ENCODE results near the gene KLF7. TPM values are rescaled to one million over a fixed set of nuclear protein-coding genes. Genes with fewer than 3 reads are reported as not detected.
A peak's percentile ranks its signal among the peaks of the same experiment; 100 is the strongest.

Gene KLF7
- total and polyA plus RNA-seq, 7 donors = 1.1 to 13.5 (median 5.4) TPM

- Histone ChIP-seq H3K27me3 (ENCODE audit: insufficient read depth in 3 of 3, low read length in 2 of 3) (no peaks in the 10 kb centered on the region), H3K4me3 (no peak overlapping the region), H3K4me1 (no peaks in the 10 kb centered on the region), H3K9me3 (no peaks in the 10 kb centered on the region), H3K36me3 (ENCODE audit: insufficient read depth in 1 of 2, low read depth in 1 of 2) (peaks cover 0 to 3% of the 10 kb centered on the region in 2 donors), H3K27ac (peak overlapping the region; percentile 12)
- TF ChIP-seq CTCF (IDR thresholded peaks at IDR 0.05) = no peak
- WGBS, 3 donors = 5 to 12% (median 10%) methylated on average over 12 of the region's 12 CpGs
- ATAC-seq = peak in 3 of 4 donors; percentile 41 to 51 (median 46)
- intact Hi-C loops (cut with DNase I) = no loop called here
- DNase-seq = peak; percentile 31 to 48
Observed at GRCh38 chr2:207073801-207074678, 91.7 kb downstream of the KLF7 start.

- H3K36me3 ChIP-seq (ENCODE audit: insufficient read depth in 1 of 2, low read depth in 1 of 2) = peaks cover 0 to 3% of the 10 kb centered on the region in 2 donors
- DNase-seq (no peak), ATAC-seq (no peak)
- TF ChIP-seq CTCF (IDR thresholded peaks at IDR 0.05) = no peak
- no peaks in the 10 kb centered on the region for H3K4me1 ChIP-seq
- H3K27ac ChIP-seq = no peak overlapping the region
- intact Hi-C loops (cut with DNase I) = no loop called here
- H3K9me3 ChIP-seq = no peaks in the 10 kb centered on the region
- no peaks in the 10 kb centered on the region for H3K27me3 ChIP-seq (ENCODE audit: insufficient read depth in 3 of 3, low read length in 2 of 3)
- no peak overlapping the region for H3K4me3 ChIP-seq
Observed at GRCh38 chr2:207073412-207073800, 92.3 kb downstream of the KLF7 start.

- no peak overlapping the region for H3K4me3 ChIP-seq
- no peaks in the 10 kb centered on the region for H3K9me3 ChIP-seq
- no peak overlapping the region for H3K27ac ChIP-seq
- DNase-seq (no peak), ATAC-seq (no peak)
- no peaks in the 10 kb centered on the region for H3K4me1 ChIP-seq
- no peaks in the 10 kb centered on the region for H3K27me3 ChIP-seq (ENCODE audit: insufficient read depth in 3 of 3, low read length in 2 of 3)
- 95 to 100% (median 96%) methylated on average over 1 of the region's 1 CpG for WGBS, 3 donors
- intact Hi-C loops (cut with DNase I) = no loop called here
- TF ChIP-seq CTCF (IDR thresholded peaks at IDR 0.05) = no peak
- H3K36me3 ChIP-seq (ENCODE audit: insufficient read depth in 1 of 2, low read depth in 1 of 2) = no peaks in the 10 kb centered on the region
Observed at GRCh38 chr2:207072571-207072970, 93.2 kb downstream of the KLF7 start.

- no peak for ATAC-seq
- 86 to 89% (median 88%) methylated on average over 4 of the region's 4 CpGs for WGBS, 3 donors
- no peaks in the 10 kb centered on the region for H3K4me1 ChIP-seq
- H3K4me3 ChIP-seq = no peak overlapping the region
- H3K36me3 ChIP-seq (ENCODE audit: insufficient read depth in 1 of 2, low read depth in 1 of 2) = no peaks in the 10 kb centered on the region
- no peak for DNase-seq
- no peak for TF ChIP-seq CTCF (IDR thresholded peaks at IDR 0.05)
- intact Hi-C loops (cut with DNase I) = no loop called here
- no peaks in the 10 kb centered on the region for H3K27me3 ChIP-seq (ENCODE audit: insufficient read depth in 3 of 3, low read length in 2 of 3)
- H3K27ac ChIP-seq = no peak overlapping the region
- H3K9me3 ChIP-seq = no peaks in the 10 kb centered on the region
Observed at GRCh38 chr2:207071820-207072219, 93.9 kb downstream of the KLF7 start.

Data from psoas muscle (tissue), 8 donors.